Astrocyte (in vitro differentiated cells and primary cell): ENCODE data around the gene HAUS7. TPM values are rescaled to one million over a fixed set of nuclear protein-coding genes. Genes with fewer than 3 reads are reported as not detected.

Source experiments
- DNase-seq: peaks from one replicate; pipeline ENCODE4 v3.0.0-alpha.2; 2010; ENCODE audit warnings: low read depth
- FAIRE-seq: peaks from 2 replicates; lab custom pipeline; 2011; peaks lifted over from hg19 to GRCh38; lab: Jason Lieb, UNC
- H2AFZ ChIP-seq: 2 replicates; pipeline ENCODE4 v1.6.0; 2012; ENCODE audit warnings: low read depth, low read length, inconsistent platforms
- H3K27ac ChIP-seq: 2 replicates; pipeline ENCODE4 v1.5.1; 2011; ENCODE audit warnings: low read depth, low read length, inconsistent platforms
- H3K27me3 ChIP-seq: 2 replicates; pipeline ENCODE4 v1.6.0; 2011; ENCODE audit warnings: low read length, inconsistent platforms; ENCODE audit not compliant: insufficient read depth
- H3K36me3 ChIP-seq: 2 replicates; pipeline ENCODE4 v1.5.1; 2011; ENCODE audit warnings: low read length, inconsistent platforms; ENCODE audit not compliant: insufficient read depth
- H3K4me1 ChIP-seq: 2 replicates; pipeline ENCODE4 v1.5.1; 2011; ENCODE audit warnings: low read length, inconsistent platforms; ENCODE audit not compliant: insufficient read depth
- H3K4me2 ChIP-seq: 2 replicates; pipeline ENCODE4 v1.6.0; 2012; ENCODE audit warnings: low read length, inconsistent platforms
- H3K4me3 ChIP-seq: 2 replicates; pipeline ENCODE4 v1.5.1; 2011; ENCODE audit warnings: low read depth, mild to moderate bottlenecking, low read length, inconsistent platforms; ENCODE audit not compliant: insufficient read depth
- H3K79me2 ChIP-seq: 2 replicates; pipeline ENCODE4 v1.6.0; 2012; ENCODE audit warnings: mild to moderate bottlenecking, low read length, inconsistent platforms; ENCODE audit not compliant: insufficient read depth
- H3K9ac ChIP-seq: 2 replicates; pipeline ENCODE4 v1.6.0; 2012; ENCODE audit warnings: mild to moderate bottlenecking, low read length, inconsistent platforms
- H3K9me3 ChIP-seq: 2 replicates; pipeline ENCODE4 v1.5.1; 2012; ENCODE audit warnings: low read depth, mild to moderate bottlenecking, low read length, inconsistent platforms; ENCODE audit not compliant: insufficient read depth
- H4K20me1 ChIP-seq: 2 replicates; pipeline ENCODE4 v1.6.0; 2012; ENCODE audit warnings: low read length, inconsistent platforms; ENCODE audit not compliant: insufficient read depth
- H3K27ac Mint-ChIP-seq: one replicate; pipeline ENCODE4 v1.8.0; 2021; ENCODE audit warnings: mild to moderate bottlenecking, mixed read lengths; ENCODE audit not compliant: unreplicated experiment
- H3K27me3 Mint-ChIP-seq: one replicate; pipeline ENCODE4 v1.8.0; 2021; ENCODE audit warnings: low read depth, mixed read lengths; ENCODE audit not compliant: unreplicated experiment
- H3K36me3 Mint-ChIP-seq: one replicate; pipeline ENCODE4 v1.8.0; 2021; ENCODE audit warnings: low read depth, mixed read lengths; ENCODE audit not compliant: unreplicated experiment
- H3K4me1 Mint-ChIP-seq: one replicate; pipeline ENCODE4 v1.8.0; 2021; ENCODE audit warnings: low read depth, mixed read lengths; ENCODE audit not compliant: unreplicated experiment
- H3K4me3 Mint-ChIP-seq: one replicate; pipeline ENCODE4 v1.8.0; 2021; ENCODE audit warnings: mild to moderate bottlenecking, moderate library complexity, mixed read lengths; ENCODE audit not compliant: unreplicated experiment
- H3K9me3 Mint-ChIP-seq: one replicate; pipeline ENCODE4 v1.8.0; 2021; ENCODE audit warnings: mild to moderate bottlenecking, mixed read lengths; ENCODE audit not compliant: unreplicated experiment
- CTCF ChIP-seq: IDR thresholded peaks from 2 replicates; pipeline ENCODE4 v1.5.1; 2011; ENCODE audit warnings: low read depth, mild to moderate bottlenecking, inconsistent platforms, low read length, moderate library complexity; ENCODE audit not compliant: insufficient read depth
- EZH2 ChIP-seq: IDR thresholded peaks from 2 replicates; pipeline ENCODE4 v1.6.1; 2012; ENCODE audit warnings: mild to moderate bottlenecking, low read length, inconsistent platforms; ENCODE audit not compliant: insufficient read depth
- total RNA-seq: library from RNA; stranded (reverse); gene quantifications from 2 replicates; pipeline ENCODE4 v1.2.1, GENCODE V29; 2021

The HAUS7 gene
- total RNA-seq, 1 donor from 2014 or later = 12.1 TPM

GRCh38 chrX:153499876-153500275 is 29.5 kb upstream of the HAUS7 start:
- H3K4me3 Mint-ChIP-seq = no peak overlapping the region
- peaks cover 2% of the 10 kb centered on the region for H3K4me1 Mint-ChIP-seq
- Histone ChIP-seq H3K9ac (no peak overlapping the region), H3K4me1 (peaks cover 8% of the 10 kb centered on the region), H3K4me3 (no peak overlapping the region), H3K9me3 (no peaks in the 10 kb centered on the region), H3K27ac (no peak overlapping the region), H4K20me1 (peaks cover 48% of the 10 kb centered on the region), H3K36me3 (no peaks in the 10 kb centered on the region), H3K4me2 (peak overlapping the region; percentile 67), H3K27me3 (no peaks in the 10 kb centered on the region), H2AFZ (no peak overlapping the region), H3K79me2 (peaks cover 55% of the 10 kb centered on the region)
- H3K36me3 Mint-ChIP-seq = no peaks in the 10 kb centered on the region
- FAIRE-seq (no peak), DNase-seq (no peak)
- no peaks in the 10 kb centered on the region for H3K27me3 Mint-ChIP-seq
- no peak overlapping the region for H3K27ac Mint-ChIP-seq
- no peaks in the 10 kb centered on the region for H3K9me3 Mint-ChIP-seq
- no peak for TF ChIP-seq CTCF
- TF ChIP-seq EZH2 = no peak

GRCh38 chrX:153499341-153499740 is 29.0 kb upstream of the HAUS7 start:
- DNase-seq = no peak
- peak overlapping the region; percentile 67 for H3K4me2 ChIP-seq
- TF ChIP-seq CTCF (no peak), EZH2 (no peak)
- no peaks in the 10 kb centered on the region for H3K27me3 Mint-ChIP-seq
- no peak overlapping the region for H3K4me3 ChIP-seq
- no peak for FAIRE-seq
- peaks cover 9% of the 10 kb centered on the region for H3K4me1 ChIP-seq
- H2AFZ ChIP-seq = no peak overlapping the region
- H3K27ac Mint-ChIP-seq = no peak overlapping the region
- no peaks in the 10 kb centered on the region for H3K36me3 ChIP-seq
- H3K9me3 ChIP-seq = no peaks in the 10 kb centered on the region
- no peak overlapping the region for H3K4me3 Mint-ChIP-seq
- H3K9me3 Mint-ChIP-seq = no peaks in the 10 kb centered on the region
- H3K79me2 ChIP-seq = peaks cover 56% of the 10 kb centered on the region
- peaks cover 48% of the 10 kb centered on the region for H4K20me1 ChIP-seq
- peaks cover 2% of the 10 kb centered on the region for H3K4me1 Mint-ChIP-seq
- no peak overlapping the region for H3K9ac ChIP-seq
- no peaks in the 10 kb centered on the region for H3K36me3 Mint-ChIP-seq
- H3K27ac ChIP-seq = no peak overlapping the region
- no peaks in the 10 kb centered on the region for H3K27me3 ChIP-seq

- Histone ChIP-seq H3K9me3 (no peaks in the 10 kb centered on the region), H3K36me3 (no peaks in the 10 kb centered on the region), H2AFZ (no peak overlapping the region), H3K9ac (no peak overlapping the region), H3K27me3 (no peaks in the 10 kb centered on the region), H3K4me3 (no peak overlapping the region), H4K20me1 (peaks cover 48% of the 10 kb centered on the region), H3K27ac (no peak overlapping the region), H3K4me1 (peaks cover 17% of the 10 kb centered on the region), H3K4me2 (peak overlapping the region; percentile 67), H3K79me2 (peaks cover 59% of the 10 kb centered on the region)
- Mint-ChIP-seq H3K27me3 (no peaks in the 10 kb centered on the region), H3K4me3 (no peak overlapping the region), H3K27ac (no peak overlapping the region), H3K36me3 (no peaks in the 10 kb centered on the region), H3K4me1 (peaks cover 4% of the 10 kb centered on the region), H3K9me3 (no peaks in the 10 kb centered on the region)
- FAIRE-seq = no peak
- TF ChIP-seq CTCF = no peak
- TF ChIP-seq EZH2 = no peak
- no peak for DNase-seq
Measured at GRCh38 chrX:153498453-153498852, 28.1 kb upstream of the HAUS7 start.
